Endothelial cell (in vitro differentiated cells): ENCODE measurements around the gene HOGA1. TPM values are rescaled to one million over a fixed set of nuclear protein-coding genes. Genes with fewer than 3 reads are reported as not detected.
"Not testable (repeated sequence)": the region's sequence is repeated elsewhere in the genome, so short reads cannot be mapped to it uniquely, and the experiment has no call there.

Experiments
- DNase-seq: peaks from one replicate; pipeline ENCODE4 v3.0.0; 2021; ENCODE audit warnings: low spot score
- H3K27ac Mint-ChIP-seq: one replicate; pipeline ENCODE4 v1.8.0; 2021; ENCODE audit warnings: mixed read lengths, inconsistent platforms; ENCODE audit not compliant: unreplicated experiment
- H3K27me3 Mint-ChIP-seq: one replicate; pipeline ENCODE4 v1.8.0; 2021; ENCODE audit warnings: mild to moderate bottlenecking, moderate library complexity, mixed read lengths, inconsistent platforms; ENCODE audit not compliant: unreplicated experiment
- H3K36me3 Mint-ChIP-seq: one replicate; pipeline ENCODE4 v1.8.0; 2021; ENCODE audit warnings: mild to moderate bottlenecking, low read depth, mixed read lengths, inconsistent platforms; ENCODE audit not compliant: unreplicated experiment
- H3K4me1 Mint-ChIP-seq: one replicate; pipeline ENCODE4 v1.8.0; 2021; ENCODE audit warnings: mild to moderate bottlenecking, mixed read lengths, inconsistent platforms; ENCODE audit not compliant: unreplicated experiment
- H3K4me3 Mint-ChIP-seq: one replicate; pipeline ENCODE4 v1.8.0; 2021; ENCODE audit warnings: mild to moderate bottlenecking, mixed read lengths, inconsistent platforms; ENCODE audit not compliant: unreplicated experiment
- H3K9me3 Mint-ChIP-seq: one replicate; pipeline ENCODE4 v1.8.0; 2021; ENCODE audit warnings: mixed read lengths, inconsistent platforms; ENCODE audit not compliant: unreplicated experiment
- total RNA-seq: library from RNA; stranded (reverse); fragmentation: NEBNext Ultra II Directional; extraction: Animal tissue kit (Norgen Biotek cat#: 25700); gene quantifications from one replicate; pipeline ENCODE4 v1.2.1, GENCODE V29; 2021; ENCODE audit not compliant: unreplicated experiment
- TF ChIP-seq, protein P1 (sequence below): fragments of 200-600 bp; sonication (generic); IDR thresholded peaks from one replicate; pipeline ENCODE4 v1.5.0; 2021; ENCODE audit warnings: antibody characterized with exemption; ENCODE audit not compliant: unreplicated experiment

HOGA1 gene
- total RNA-seq, 1 donor from 2014 or later, result 0.85 TPM

DNA sequence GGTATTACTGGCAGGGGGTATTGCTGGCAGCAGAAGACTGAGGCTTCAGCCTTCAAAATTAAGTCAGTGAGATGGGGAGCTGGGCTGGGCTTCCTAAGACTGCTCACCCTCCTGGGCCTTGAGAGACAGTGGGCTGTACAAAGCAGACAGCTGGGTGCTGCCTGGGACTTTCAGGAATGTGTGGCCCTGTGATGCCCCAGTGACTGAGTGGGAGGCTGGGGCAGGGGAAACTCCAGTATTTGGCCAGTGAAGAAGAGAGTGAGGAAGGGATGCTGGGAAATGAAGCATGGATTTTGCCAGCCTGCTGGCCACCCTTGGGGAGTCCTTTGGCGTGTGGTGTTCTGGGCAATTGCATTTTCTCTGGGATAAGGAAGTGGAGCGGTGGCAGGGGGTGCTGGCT, 11.2 kb upstream of the HOGA1 start:
- peaks cover 10% of the 10 kb centered on the region for H3K36me3 Mint-ChIP-seq
- H3K27me3 Mint-ChIP-seq, result peaks cover 6% of the 10 kb centered on the region
- no peak overlapping the region for H3K4me3 Mint-ChIP-seq
- no peak overlapping the region for H3K27ac Mint-ChIP-seq
- DNase-seq, result no peak
- TF ChIP-seq, protein P1, sequence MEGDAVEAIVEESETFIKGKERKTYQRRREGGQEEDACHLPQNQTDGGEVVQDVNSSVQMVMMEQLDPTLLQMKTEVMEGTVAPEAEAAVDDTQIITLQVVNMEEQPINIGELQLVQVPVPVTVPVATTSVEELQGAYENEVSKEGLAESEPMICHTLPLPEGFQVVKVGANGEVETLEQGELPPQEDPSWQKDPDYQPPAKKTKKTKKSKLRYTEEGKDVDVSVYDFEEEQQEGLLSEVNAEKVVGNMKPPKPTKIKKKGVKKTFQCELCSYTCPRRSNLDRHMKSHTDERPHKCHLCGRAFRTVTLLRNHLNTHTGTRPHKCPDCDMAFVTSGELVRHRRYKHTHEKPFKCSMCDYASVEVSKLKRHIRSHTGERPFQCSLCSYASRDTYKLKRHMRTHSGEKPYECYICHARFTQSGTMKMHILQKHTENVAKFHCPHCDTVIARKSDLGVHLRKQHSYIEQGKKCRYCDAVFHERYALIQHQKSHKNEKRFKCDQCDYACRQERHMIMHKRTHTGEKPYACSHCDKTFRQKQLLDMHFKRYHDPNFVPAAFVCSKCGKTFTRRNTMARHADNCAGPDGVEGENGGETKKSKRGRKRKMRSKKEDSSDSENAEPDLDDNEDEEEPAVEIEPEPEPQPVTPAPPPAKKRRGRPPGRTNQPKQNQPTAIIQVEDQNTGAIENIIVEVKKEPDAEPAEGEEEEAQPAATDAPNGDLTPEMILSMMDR, result no peak
- no peaks in the 10 kb centered on the region for H3K9me3 Mint-ChIP-seq
- peaks cover 3% of the 10 kb centered on the region for H3K4me1 Mint-ChIP-seq

DNA sequence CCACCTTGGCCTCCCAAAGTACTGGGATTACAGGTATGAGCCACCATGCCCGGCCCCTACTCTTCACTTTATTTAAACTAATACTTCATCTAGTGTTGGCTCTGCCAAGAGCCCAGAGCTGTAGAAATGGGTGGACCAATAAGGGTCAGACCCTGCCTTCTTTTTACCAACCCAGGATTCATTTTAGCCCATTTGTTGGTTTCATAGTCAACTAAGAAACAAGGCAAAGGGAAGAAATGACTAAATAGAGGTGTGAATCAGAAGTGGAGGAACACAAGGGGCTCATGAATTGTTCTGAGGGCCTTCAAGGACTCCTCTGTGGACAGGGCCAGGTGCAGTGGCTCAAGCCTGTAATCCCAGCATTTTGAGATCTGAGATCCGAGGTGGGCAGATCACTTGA, 10.5 kb upstream of the HOGA1 start:
- no peaks in the 10 kb centered on the region for H3K9me3 Mint-ChIP-seq
- H3K27me3 Mint-ChIP-seq, result peaks cover 6% of the 10 kb centered on the region
- peaks cover 10% of the 10 kb centered on the region for H3K36me3 Mint-ChIP-seq
- TF ChIP-seq, protein P1, result no peak
- peaks cover 3% of the 10 kb centered on the region for H3K4me1 Mint-ChIP-seq
- no peak for DNase-seq
- H3K4me3 Mint-ChIP-seq, result no peak overlapping the region
- H3K27ac Mint-ChIP-seq, result no peak overlapping the region

- peaks cover 7% of the 10 kb centered on the region for H3K36me3 Mint-ChIP-seq
Observed at GRCh38 chr10:97574374-97575126, 9.6 kb upstream of the HOGA1 start.

DNA sequence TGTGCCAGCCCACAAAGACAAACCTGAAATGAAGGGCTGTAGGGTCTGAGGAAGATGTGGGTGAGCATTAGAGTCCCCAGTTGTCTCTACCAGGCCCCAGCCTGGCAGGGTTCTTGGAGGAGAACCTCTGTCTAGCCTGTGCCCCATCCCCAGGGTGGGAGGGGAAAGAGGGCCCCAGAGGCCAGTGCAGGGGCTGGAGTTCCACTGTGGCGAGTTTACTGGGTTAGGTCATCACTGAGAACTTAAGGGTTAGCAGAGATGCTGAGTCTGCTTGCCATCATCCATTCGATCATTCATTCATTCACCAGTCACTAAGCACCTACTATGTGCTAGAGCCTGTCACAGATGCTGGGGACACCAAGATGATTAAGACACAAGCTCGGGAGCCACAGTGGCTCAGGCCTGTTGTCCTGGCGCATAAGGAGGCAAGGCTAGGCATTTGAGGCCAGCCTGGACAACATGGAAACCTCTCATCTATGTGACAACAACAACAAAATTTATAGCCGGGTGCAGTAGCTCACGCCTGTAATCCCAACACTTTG, 9.0 kb upstream of the HOGA1 start:
- H3K9me3 Mint-ChIP-seq, result no peaks in the 10 kb centered on the region
- peaks cover 3% of the 10 kb centered on the region for H3K4me1 Mint-ChIP-seq
- TF ChIP-seq, protein P1, result no peak
- peaks cover 6% of the 10 kb centered on the region for H3K27me3 Mint-ChIP-seq
- H3K4me3 Mint-ChIP-seq, result no peak overlapping the region
- DNase-seq, result no peak
- no peak overlapping the region for H3K27ac Mint-ChIP-seq
- peaks cover 5% of the 10 kb centered on the region for H3K36me3 Mint-ChIP-seq

More at GRCh38 chr10:97574374-97575126, 9.6 kb upstream of the HOGA1 start:
- peaks cover 3% of the 10 kb centered on the region for H3K4me1 Mint-ChIP-seq
- H3K9me3 Mint-ChIP-seq, result no peaks in the 10 kb centered on the region
- H3K27ac Mint-ChIP-seq, result peak overlapping the region; percentile 9
- no peak overlapping the region for H3K4me3 Mint-ChIP-seq
- DNase-seq, result no peak
- TF ChIP-seq, protein P1, result no peak
- peaks cover 6% of the 10 kb centered on the region for H3K27me3 Mint-ChIP-seq

- H3K4me1 Mint-ChIP-seq, H3K36me3 Mint-ChIP-seq, DNase-seq, H3K27ac Mint-ChIP-seq, H3K9me3 Mint-ChIP-seq, H3K4me3 Mint-ChIP-seq, H3K27me3 Mint-ChIP-seq: not testable (repeated sequence)
Observed at GRCh38 chr10:97576487-97576886, 7.7 kb upstream of the HOGA1 start.
